HG03139 (cell line): ENCODE data around the gene ABCB10.
"Not testable (repeated sequence)": the region's sequence is repeated elsewhere in the genome, so short reads cannot be mapped to it uniquely, and the experiment has no call there.

Experiments
- ATAC-seq: cut with Tn5 transposase; IDR thresholded peaks from one replicate; pipeline ENCODE4 v1.9.1; 2021; ENCODE audit not compliant: unreplicated experiment

The ABCB10 gene

GRCh38 chr1:229572286-229572685 is 13.8 kb upstream of the ABCB10 start:
- ATAC-seq, result no peak

- ATAC-seq, result no peak
These were observed 12.5 kb upstream of the ABCB10 start for GRCh38 chr1:229570891-229571516.

- ATAC-seq, result no peak
These were observed 11.8 kb upstream of the ABCB10 start for GRCh38 chr1:229570305-229570704.

GRCh38 chr1:229567109-229567868 is 8.8 kb upstream of the ABCB10 start:
- ATAC-seq, result no peak

GRCh38 chr1:229563701-229564100 is 5.2 kb upstream of the ABCB10 start:
- no peak for ATAC-seq

- no peak for ATAC-seq
These were observed 4.7 kb upstream of the ABCB10 start for GRCh38 chr1:229563241-229563640.

GRCh38 chr1:229562686-229563085 is 4.2 kb upstream of the ABCB10 start:
- no peak for ATAC-seq

- no peak for ATAC-seq
These were observed 2.6 kb upstream of the ABCB10 start for GRCh38 chr1:229561141-229561540.

- ATAC-seq, result not testable (repeated sequence)
These were observed 1.6 kb upstream of the ABCB10 start for GRCh38 chr1:229560124-229560523.

GRCh38 chr1:229559336-229559801 is 862 bp upstream of the ABCB10 start:
- ATAC-seq, result not testable (repeated sequence)

- peak; percentile 24 for ATAC-seq
These were observed 543 bp downstream of the ABCB10 start for GRCh38 chr1:229557913-229558414.

GRCh38 chr1:229557200-229557850 is 1.2 kb downstream of the ABCB10 start:
- ATAC-seq, result no peak

GRCh38 chr1:229554886-229555621 is 3.5 kb downstream of the ABCB10 start:
- ATAC-seq, result no peak

GRCh38 chr1:229553621-229554130 is 4.8 kb downstream of the ABCB10 start:
- ATAC-seq, result no peak

GRCh38 chr1:229552732-229553131 is 5.8 kb downstream of the ABCB10 start:
- no peak for ATAC-seq

- ATAC-seq, result no peak
These were observed 7.5 kb downstream of the ABCB10 start for GRCh38 chr1:229550812-229551567.

- ATAC-seq, result no peak
These were observed 11.0 kb downstream of the ABCB10 start for GRCh38 chr1:229547542-229547941.

- ATAC-seq, result no peak
These were observed 13.9 kb downstream of the ABCB10 start for GRCh38 chr1:229544587-229544986.

- ATAC-seq, result no peak
These were observed 18.5 kb downstream of the ABCB10 start for GRCh38 chr1:229539863-229540506.

- ATAC-seq, result no peak
These were observed 19.6 kb downstream of the ABCB10 start for GRCh38 chr1:229538945-229539344.
